C4-2B (cell line): Measurements from ENCODE around the gene ASCL3.

Source experiments
- ZFX ChIP-seq: fragments of 450-650 bp; IDR thresholded peaks from 2 replicates; pipeline ENCODE4 v1.6.1; 2017
- TF ChIP-seq, protein P1 (sequence below): fragments of 450-650 bp; conservative IDR thresholded peaks from 2 replicates; pipeline ENCODE4 v1.5.1; 2017; ENCODE audit warnings: mild to moderate bottlenecking

GRCh38 chr11:8985462-8985861, 42.6 kb upstream of the ASCL3 start:
- TF ChIP-seq, protein P1, sequence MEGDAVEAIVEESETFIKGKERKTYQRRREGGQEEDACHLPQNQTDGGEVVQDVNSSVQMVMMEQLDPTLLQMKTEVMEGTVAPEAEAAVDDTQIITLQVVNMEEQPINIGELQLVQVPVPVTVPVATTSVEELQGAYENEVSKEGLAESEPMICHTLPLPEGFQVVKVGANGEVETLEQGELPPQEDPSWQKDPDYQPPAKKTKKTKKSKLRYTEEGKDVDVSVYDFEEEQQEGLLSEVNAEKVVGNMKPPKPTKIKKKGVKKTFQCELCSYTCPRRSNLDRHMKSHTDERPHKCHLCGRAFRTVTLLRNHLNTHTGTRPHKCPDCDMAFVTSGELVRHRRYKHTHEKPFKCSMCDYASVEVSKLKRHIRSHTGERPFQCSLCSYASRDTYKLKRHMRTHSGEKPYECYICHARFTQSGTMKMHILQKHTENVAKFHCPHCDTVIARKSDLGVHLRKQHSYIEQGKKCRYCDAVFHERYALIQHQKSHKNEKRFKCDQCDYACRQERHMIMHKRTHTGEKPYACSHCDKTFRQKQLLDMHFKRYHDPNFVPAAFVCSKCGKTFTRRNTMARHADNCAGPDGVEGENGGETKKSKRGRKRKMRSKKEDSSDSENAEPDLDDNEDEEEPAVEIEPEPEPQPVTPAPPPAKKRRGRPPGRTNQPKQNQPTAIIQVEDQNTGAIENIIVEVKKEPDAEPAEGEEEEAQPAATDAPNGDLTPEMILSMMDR: no peak
- no peak for TF ChIP-seq ZFX
